Activated B cell treated with CpG ODN at 0.5 μM for 24 hours (primary cell): ENCODE results near the gene SEC11C. TPM values are rescaled to one million over a fixed set of nuclear protein-coding genes. Genes with fewer than 3 reads are reported as not detected.

Experiments
- ATAC-seq: fragments of 200-7000 bp; cut with Tn5 transposase; one replicate; pipeline ENCODE4 v1.10.0; 2021; ENCODE audit warnings: low read depth, mild to moderate bottlenecking, moderate library complexity
- CTCF ChIA-PET: fragments of 350-600 bp; sonication (Branson Sonifier 250); formaldehyde crosslinking; loops from one replicate; lab custom pipeline; 2021; ENCODE audit warnings: antibody characterized with exemption; lab: Charles Lee
- POLR2A ChIA-PET: fragments of 350-600 bp; sonication (Branson Sonifier 250); formaldehyde crosslinking; loops from one replicate; lab custom pipeline; 2021; ENCODE audit warnings: antibody characterized with exemption; lab: Charles Lee
- DNase-seq: peaks from one replicate; pipeline ENCODE4 v3.0.0; 2022
- H3K27ac Mint-ChIP-seq: one replicate; pipeline ENCODE4 v1.8.0; 2020; ENCODE audit warnings: mixed read lengths
- H3K27me3 Mint-ChIP-seq: one replicate; pipeline ENCODE4 v1.8.0; 2021; ENCODE audit warnings: mixed read lengths
- H3K36me3 Mint-ChIP-seq: one replicate; pipeline ENCODE4 v1.8.0; 2021; ENCODE audit warnings: low read depth, mixed read lengths
- H3K4me1 Mint-ChIP-seq: one replicate; pipeline ENCODE4 v1.8.0; 2021; ENCODE audit warnings: mixed read lengths
- H3K4me3 Mint-ChIP-seq: one replicate; pipeline ENCODE4 v1.8.0; 2020; ENCODE audit warnings: mild to moderate bottlenecking, mixed read lengths
- H3K9me3 Mint-ChIP-seq: one replicate; pipeline ENCODE4 v1.8.0; 2020; ENCODE audit warnings: mixed read lengths
- intact Hi-C: fragments of 100-400 bp; cut with micrococcal nuclease; formaldehyde crosslinking; loops from one replicate; pipeline ENCODE4 v1.15.1; 2024
- total RNA-seq: library from RNA; stranded (reverse); gene quantifications from 2 replicates; pipeline ENCODE4 v1.2.3, GENCODE V29; 2022
- TF ChIP-seq, protein P1 (sequence below): fragments of 200-600 bp; IDR thresholded peaks from one replicate; pipeline ENCODE4 v1.8.0; 2022; ENCODE audit warnings: antibody characterized with exemption, mild to moderate bottlenecking

SEC11C gene
- total RNA-seq, 1 donor from 2014 or later: 112 TPM

DNA sequence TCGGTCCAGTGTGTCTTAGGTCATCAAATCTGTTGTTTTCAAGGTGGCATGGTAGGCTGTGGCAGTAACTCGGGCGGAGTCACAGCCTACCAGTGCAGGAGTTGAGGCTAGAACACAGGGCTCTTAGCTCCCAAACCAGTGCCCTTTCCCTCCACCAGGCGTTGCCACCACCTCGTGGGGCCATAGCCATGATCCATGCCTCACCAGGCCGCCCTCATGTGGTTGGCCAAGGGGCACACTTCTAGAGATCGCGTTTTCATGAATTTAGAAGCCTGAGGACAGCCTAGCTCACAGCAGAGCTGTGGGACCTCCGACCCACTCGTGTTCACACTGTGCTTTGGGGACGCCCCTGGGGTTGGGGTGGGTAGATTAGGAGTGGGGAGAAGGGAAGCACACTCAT is 10.6 kb downstream of the SEC11C start:
- Mint-ChIP-seq H3K4me1 (peaks cover 12% of the 10 kb centered on the region), H3K27ac (no peak overlapping the region), H3K27me3 (no peaks in the 10 kb centered on the region), H3K36me3 (peaks cover 84% of the 10 kb centered on the region), H3K9me3 (no peaks in the 10 kb centered on the region), H3K4me3 (no peak overlapping the region)
- TF ChIP-seq, protein P1, sequence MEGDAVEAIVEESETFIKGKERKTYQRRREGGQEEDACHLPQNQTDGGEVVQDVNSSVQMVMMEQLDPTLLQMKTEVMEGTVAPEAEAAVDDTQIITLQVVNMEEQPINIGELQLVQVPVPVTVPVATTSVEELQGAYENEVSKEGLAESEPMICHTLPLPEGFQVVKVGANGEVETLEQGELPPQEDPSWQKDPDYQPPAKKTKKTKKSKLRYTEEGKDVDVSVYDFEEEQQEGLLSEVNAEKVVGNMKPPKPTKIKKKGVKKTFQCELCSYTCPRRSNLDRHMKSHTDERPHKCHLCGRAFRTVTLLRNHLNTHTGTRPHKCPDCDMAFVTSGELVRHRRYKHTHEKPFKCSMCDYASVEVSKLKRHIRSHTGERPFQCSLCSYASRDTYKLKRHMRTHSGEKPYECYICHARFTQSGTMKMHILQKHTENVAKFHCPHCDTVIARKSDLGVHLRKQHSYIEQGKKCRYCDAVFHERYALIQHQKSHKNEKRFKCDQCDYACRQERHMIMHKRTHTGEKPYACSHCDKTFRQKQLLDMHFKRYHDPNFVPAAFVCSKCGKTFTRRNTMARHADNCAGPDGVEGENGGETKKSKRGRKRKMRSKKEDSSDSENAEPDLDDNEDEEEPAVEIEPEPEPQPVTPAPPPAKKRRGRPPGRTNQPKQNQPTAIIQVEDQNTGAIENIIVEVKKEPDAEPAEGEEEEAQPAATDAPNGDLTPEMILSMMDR: no peak
- DNase-seq: no peak
- intact Hi-C loops: no loop called here
- no peak for ATAC-seq
- ChIA-PET CTCF (no interaction called here), POLR2A (no interaction called here)

DNA sequence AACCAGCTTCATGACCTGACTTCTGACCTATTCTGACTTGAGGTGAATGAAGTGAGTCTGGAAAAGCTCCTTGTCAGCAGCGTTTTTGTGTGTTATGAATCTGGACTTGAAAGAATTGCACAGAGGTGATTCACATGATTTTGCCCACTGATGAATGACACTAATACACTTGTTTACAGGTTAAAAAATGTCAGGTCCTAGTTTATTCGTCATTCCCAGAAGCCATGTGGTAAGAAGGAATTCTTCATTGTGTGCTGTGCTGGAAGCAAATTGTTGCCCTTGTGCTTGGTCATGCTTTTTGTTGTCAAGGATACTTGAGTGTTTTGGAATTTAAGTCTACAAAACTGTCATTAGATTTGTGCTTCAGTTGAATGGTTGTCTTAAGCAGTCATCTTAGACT is 15.5 kb downstream of the SEC11C start:
- Mint-ChIP-seq H3K27ac (no peak overlapping the region), H3K27me3 (no peaks in the 10 kb centered on the region), H3K36me3 (peaks cover 85% of the 10 kb centered on the region), H3K4me1 (no peaks in the 10 kb centered on the region), H3K4me3 (no peak overlapping the region), H3K9me3 (no peaks in the 10 kb centered on the region)
- ChIA-PET POLR2A (no interaction called here), CTCF (no interaction called here)
- DNase-seq (no peak), ATAC-seq (no peak)
- intact Hi-C loops: no loop called here
- TF ChIP-seq, protein P1: no peak

DNA sequence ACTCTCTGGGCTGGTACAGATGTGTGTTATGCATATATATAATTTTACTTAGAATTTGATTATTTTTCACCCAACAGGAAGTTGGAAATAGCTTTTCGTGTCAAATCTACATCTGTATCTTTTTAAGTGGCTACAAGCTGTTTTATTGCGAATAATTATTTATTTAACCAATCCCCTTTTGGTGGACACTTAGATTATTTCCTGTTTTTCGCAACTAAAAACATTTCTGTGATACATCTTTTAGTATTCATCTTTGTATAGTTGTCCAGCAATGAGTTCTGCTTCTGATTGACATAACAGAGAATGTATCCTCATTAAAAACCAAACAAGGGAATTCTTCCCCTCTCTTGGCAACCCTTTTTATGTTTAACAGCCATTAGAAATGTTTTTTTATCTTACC is 16.6 kb downstream of the SEC11C start:
- DNase-seq (no peak), ATAC-seq (no peak)
- Mint-ChIP-seq H3K27me3 (no peaks in the 10 kb centered on the region), H3K4me3 (no peak overlapping the region), H3K9me3 (no peaks in the 10 kb centered on the region), H3K36me3 (peaks cover 79% of the 10 kb centered on the region), H3K4me1 (no peaks in the 10 kb centered on the region), H3K27ac (no peak overlapping the region)
- TF ChIP-seq, protein P1: no peak
- POLR2A ChIA-PET: no interaction called here
- intact Hi-C loops: no loop called here
- CTCF ChIA-PET: no interaction called here

DNA sequence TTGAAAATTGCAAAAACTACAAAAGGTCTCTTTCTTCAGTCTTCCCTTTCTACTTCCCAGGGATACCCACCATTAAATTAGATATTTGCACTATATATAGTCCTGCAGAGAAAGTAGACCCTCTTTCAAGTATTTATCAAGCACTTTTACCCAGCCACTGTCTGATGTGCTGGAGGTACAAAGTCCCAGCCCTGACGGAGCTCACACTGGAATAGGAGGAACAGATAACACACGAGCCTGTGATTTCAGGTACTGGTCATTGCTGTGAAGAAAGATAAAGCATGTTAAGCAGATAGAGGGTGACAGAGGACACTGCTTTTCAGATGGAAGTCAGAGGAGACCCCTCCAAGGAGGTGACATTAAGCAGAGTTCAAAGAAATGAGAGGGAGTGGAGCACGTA is 19.6 kb downstream of the SEC11C start:
- H3K36me3 Mint-ChIP-seq: peaks cover 54% of the 10 kb centered on the region
- ChIA-PET POLR2A (no interaction called here), CTCF (no interaction called here)
- H3K4me3 Mint-ChIP-seq: no peak overlapping the region
- H3K27me3 Mint-ChIP-seq: no peaks in the 10 kb centered on the region
- intact Hi-C loops: no loop called here
- ATAC-seq: no peak
- no peak overlapping the region for H3K27ac Mint-ChIP-seq
- DNase-seq: no peak
- H3K4me1 Mint-ChIP-seq: no peaks in the 10 kb centered on the region
- no peaks in the 10 kb centered on the region for H3K9me3 Mint-ChIP-seq
- TF ChIP-seq, protein P1: no peak

DNA sequence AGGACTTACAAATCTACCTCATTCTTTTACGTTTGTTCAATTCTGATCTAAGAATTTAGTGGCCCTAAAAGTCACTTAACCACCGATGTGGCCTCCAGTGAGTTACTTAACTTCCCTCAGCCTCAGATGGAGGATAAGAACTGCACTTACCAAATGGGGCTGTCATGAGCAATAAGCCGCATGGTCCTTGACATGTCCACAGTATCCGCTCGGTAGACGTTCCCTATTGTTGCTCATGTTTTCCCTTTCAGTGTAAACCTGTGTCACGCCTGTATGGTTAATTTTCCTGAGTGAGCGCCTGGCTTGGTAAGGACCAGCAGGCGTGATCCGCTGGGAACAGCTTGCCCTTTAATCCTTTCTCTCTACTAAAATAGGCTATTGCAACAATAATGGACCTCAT is 20.3 kb downstream of the SEC11C start:
- no peak overlapping the region for H3K27ac Mint-ChIP-seq
- intact Hi-C loops: no loop called here
- H3K27me3 Mint-ChIP-seq: no peaks in the 10 kb centered on the region
- H3K4me1 Mint-ChIP-seq: no peaks in the 10 kb centered on the region
- ChIA-PET CTCF (no interaction called here), POLR2A (no interaction called here)
- H3K9me3 Mint-ChIP-seq: no peaks in the 10 kb centered on the region
- H3K36me3 Mint-ChIP-seq: peaks cover 49% of the 10 kb centered on the region
- TF ChIP-seq, protein P1: no peak
- no peak overlapping the region for H3K4me3 Mint-ChIP-seq
- no peak for DNase-seq
- no peak for ATAC-seq
